ENCODE measurements around the gene LEAP2. TPM values are rescaled to one million over a fixed set of nuclear protein-coding genes. Genes with fewer than 3 reads are reported as not detected.

The LEAP2 gene
- total RNA-seq, 1 experiment from 2014 or later = 2.3 TPM

DNA sequence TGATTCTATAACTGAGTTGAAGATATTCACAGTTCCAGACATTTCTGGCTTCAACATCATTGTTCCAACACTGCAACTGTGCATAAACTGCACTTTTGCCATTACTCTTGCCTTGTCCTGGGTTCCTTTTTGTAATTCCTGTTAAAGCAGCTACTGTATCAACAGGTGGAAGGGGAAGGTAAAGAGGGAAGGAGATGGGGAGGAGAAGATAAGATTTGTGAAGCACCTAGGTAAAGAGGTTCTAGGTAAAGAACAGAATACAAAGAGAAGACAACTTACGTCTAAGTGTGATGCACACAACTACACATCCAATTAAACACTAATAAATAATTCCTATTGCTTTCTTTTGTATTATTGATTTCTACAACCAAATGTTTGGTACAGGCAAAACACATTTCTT is 36.2 kb downstream of the LEAP2 start:
- Mint-ChIP-seq H3K27ac (ENCODE audit: unreplicated experiment) (no peak overlapping the region), H3K4me3 (ENCODE audit: low read depth, unreplicated experiment) (no peak overlapping the region), H3K27me3 (ENCODE audit: unreplicated experiment) (no peaks in the 10 kb centered on the region), H3K4me1 (ENCODE audit: low read depth, unreplicated experiment) (peaks cover 8% of the 10 kb centered on the region), H3K36me3 (ENCODE audit: insufficient read depth, unreplicated experiment) (peaks cover 10% of the 10 kb centered on the region), H3K9me3 (ENCODE audit: low read depth, unreplicated experiment) (no peaks in the 10 kb centered on the region)
- BruUV-seq (replicated peaks) = no TSS peak
- DNase-seq = no peak
- CTCF ChIA-PET = interaction anchor here (1.4 kb wide), 1 partner anchor 8 kb away, joined by 3 read pairs; no protein-coding TSS in a partner anchor
- intact Hi-C loops (cut with micrococcal nuclease; ENCODE audit: unreplicated experiment) = loop anchor here (10.0 kb wide), 1 partner anchor 155 kb away; no protein-coding TSS in a partner anchor
- no peak for TF ChIP-seq CTCF (IDR thresholded peaks at IDR 0.05; ENCODE audit: unreplicated experiment)

GRCh38 chr5:132915681-132916080 is 42.2 kb downstream of the LEAP2 start:
- no peak overlapping the region for H3K27ac Mint-ChIP-seq (ENCODE audit: unreplicated experiment)
- no peaks in the 10 kb centered on the region for H3K27me3 Mint-ChIP-seq (ENCODE audit: unreplicated experiment)
- peaks cover 11% of the 10 kb centered on the region for H3K4me1 Mint-ChIP-seq (ENCODE audit: low read depth, unreplicated experiment)
- no TSS peak for BruUV-seq (replicated peaks)
- no peaks in the 10 kb centered on the region for H3K9me3 Mint-ChIP-seq (ENCODE audit: low read depth, unreplicated experiment)
- no peak for DNase-seq
- intact Hi-C loops (cut with micrococcal nuclease; ENCODE audit: unreplicated experiment) = no loop called here
- H3K4me3 Mint-ChIP-seq (ENCODE audit: low read depth, unreplicated experiment) = no peak overlapping the region
- CTCF ChIA-PET = no interaction called here
- H3K36me3 Mint-ChIP-seq (ENCODE audit: insufficient read depth, unreplicated experiment) = peaks cover 19% of the 10 kb centered on the region
- TF ChIP-seq CTCF (IDR thresholded peaks at IDR 0.05; ENCODE audit: unreplicated experiment) = no peak

DNA sequence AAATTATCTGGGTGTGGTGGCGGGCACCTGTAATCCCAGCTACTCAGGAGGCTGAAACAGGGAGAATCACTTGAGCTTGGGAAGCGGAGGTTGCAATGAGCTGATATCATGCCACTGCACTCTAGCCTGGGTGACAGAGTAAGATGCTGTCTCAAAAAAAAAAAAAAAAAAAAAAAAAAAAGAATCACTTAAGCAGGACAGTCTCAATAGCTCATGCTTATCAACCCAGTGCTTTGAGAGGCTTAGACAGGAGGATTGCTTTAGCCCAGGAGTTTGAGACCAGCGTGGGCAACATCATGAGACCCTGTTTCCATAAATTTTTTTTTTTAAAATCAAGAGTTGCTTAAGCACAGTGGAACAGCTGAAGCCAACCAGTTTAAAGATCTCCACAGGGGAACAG is 42.6 kb downstream of the LEAP2 start:
- Mint-ChIP-seq H3K4me1 (ENCODE audit: low read depth, unreplicated experiment) (peaks cover 11% of the 10 kb centered on the region), H3K27me3 (ENCODE audit: unreplicated experiment) (no peaks in the 10 kb centered on the region), H3K36me3 (ENCODE audit: insufficient read depth, unreplicated experiment) (peaks cover 23% of the 10 kb centered on the region), H3K27ac (ENCODE audit: unreplicated experiment) (no peak overlapping the region), H3K4me3 (ENCODE audit: low read depth, unreplicated experiment) (no peak overlapping the region), H3K9me3 (ENCODE audit: low read depth, unreplicated experiment) (no peaks in the 10 kb centered on the region)
- CTCF ChIA-PET = no interaction called here
- no TSS peak for BruUV-seq (replicated peaks)
- no peak for TF ChIP-seq CTCF (IDR thresholded peaks at IDR 0.05; ENCODE audit: unreplicated experiment)
- DNase-seq = no peak
- intact Hi-C loops (cut with micrococcal nuclease; ENCODE audit: unreplicated experiment) = no loop called here

Other genes with a start within 250 kb of the LEAP2 start
- not detected in 2 replicates for gene IL13, start 215.5 kb upstream of the LEAP2 start, total RNA-seq (2022)
- not detected in 2 replicates for gene IL4, start 199.7 kb upstream of the LEAP2 start, total RNA-seq (2022)
- 17.5 and 18.9 TPM in 2 replicates for gene KIF3A, start 136.1 kb upstream of the LEAP2 start, total RNA-seq (2022)
- gene CCNI2, start 126.2 kb upstream of the LEAP2 start, total RNA-seq (2022) = 3.3 and 3.4 TPM in 2 replicates
- gene SEPTIN8, start 96.4 kb upstream of the LEAP2 start, total RNA-seq (2022) = 40.4 and 48.5 TPM in 2 replicates
- gene SOWAHA, start 60.4 kb upstream of the LEAP2 start, total RNA-seq (2022) = 0.78 and 0.88 TPM in 2 replicates
- gene SHROOM1, start 43.0 kb upstream of the LEAP2 start, total RNA-seq (2022) = 24.5 and 27.0 TPM in 2 replicates
- 0.61 and 0.94 TPM in 2 replicates for gene GDF9, start 7.2 kb upstream of the LEAP2 start, total RNA-seq (2022)
- gene UQCRQ, start 7.0 kb upstream of the LEAP2 start, total RNA-seq (2022) = 678 and 719 TPM in 2 replicates
- gene AFF4, start 90.0 kb downstream of the LEAP2 start, total RNA-seq (2022) = 87.1 and 102 TPM in 2 replicates
- 25.9 and 31.8 TPM in 2 replicates for gene ZCCHC10, start 152.9 kb downstream of the LEAP2 start, total RNA-seq (2022)
- gene HSPA4, start 178.3 kb downstream of the LEAP2 start, total RNA-seq (2022) = 294 and 296 TPM in 2 replicates

Measured in Calu3 (cell line).